Coronary artery (tissue), 2 donors: ENCODE measurements around the gene NFYA.

Source experiments
- DNase-seq: peaks from one replicate; pipeline ENCODE4 v3.0.0-alpha.2; 2017; ENCODE audit warnings: low spot score
- H3K27ac ChIP-seq, 2 donors: fragments of 200-600 bp; sonication (generic); one replicate each; pipeline ENCODE4 v1.5.1; 2016 to 2019
- H3K4me3 ChIP-seq: fragments of 200-600 bp; sonication (generic); 2 replicates; pipeline ENCODE4 v1.5.1; 2016; ENCODE audit warnings: mild to moderate bottlenecking, moderate library complexity
- CTCF ChIP-seq: fragments of 200-600 bp; sonication (generic); IDR thresholded peaks from one replicate; pipeline ENCODE4 v1.5.1; 2019; ENCODE audit warnings: antibody characterized with exemption

Gene NFYA

GRCh38 chr6:41039060-41039998, 33.4 kb upstream of the NFYA start, which contains the start of gene UNC5CL:
UNC5CL (minus strand) TSS chr6:41039221; CDS start chr6:41035074, 4,147 bp downstream.
- TF ChIP-seq CTCF = peak; percentile 36
- Histone ChIP-seq H3K4me3 (no peak within 1 kb of the TSS), H3K27ac (no peak within 1 kb of the TSS)
- no peak for DNase-seq

GRCh38 chr6:41040101-41040939, 32.5 kb upstream of the NFYA start:
- TF ChIP-seq CTCF = no peak
- no peak for DNase-seq
- H3K4me3 ChIP-seq = no peak overlapping the region
- H3K27ac ChIP-seq = no peak overlapping the region

- no peak for TF ChIP-seq CTCF
- H3K4me3 ChIP-seq = no peak overlapping the region
- H3K27ac ChIP-seq = no peak overlapping the region
- no peak for DNase-seq
Measured at GRCh38 chr6:41040940-41041536, 31.7 kb upstream of the NFYA start.

- TF ChIP-seq CTCF = no peak
- Histone ChIP-seq H3K27ac (no peak within 1 kb of the TSS), H3K4me3 (no peak within 1 kb of the TSS)
- no peak for DNase-seq
Measured at GRCh38 chr6:41042226-41043055, 30.3 kb upstream of the NFYA start, which contains the start of gene TSPO2. TSPO2 (plus strand) TSS chr6:41042467; CDS start chr6:41042986, 519 bp downstream.

- no peak for TF ChIP-seq CTCF
Measured at GRCh38 chr6:41043151-41043550, 29.6 kb upstream of the NFYA start.

GRCh38 chr6:41045664-41046063, 27.1 kb upstream of the NFYA start:
- no peak for TF ChIP-seq CTCF

More at GRCh38 chr6:41043151-41043550, 29.6 kb upstream of the NFYA start:
- no peak overlapping the region for H3K4me3 ChIP-seq
- H3K27ac ChIP-seq = no peak overlapping the region
- DNase-seq = no peak

More at GRCh38 chr6:41045664-41046063, 27.1 kb upstream of the NFYA start:
- no peak overlapping the region for H3K27ac ChIP-seq
- no peak for DNase-seq
- H3K4me3 ChIP-seq = no peak overlapping the region
